Nephron progenitor cell (in vitro differentiated cells): ENCODE results near the gene MGAT5B.

ENCODE experiments used
- DNase-seq: peaks from one replicate; pipeline ENCODE4 v3.0.0; 2021
- H3K27ac Mint-ChIP-seq: 2 replicates; pipeline ENCODE4 v1.8.0; 2021; ENCODE audit warnings: mild to moderate bottlenecking, moderate library complexity, mixed read lengths
- H3K27me3 Mint-ChIP-seq: 2 replicates; pipeline ENCODE4 v1.8.0; 2021; ENCODE audit warnings: mild to moderate bottlenecking, low read depth, mixed read lengths; ENCODE audit not compliant: poor library complexity
- H3K36me3 Mint-ChIP-seq: 2 replicates; pipeline ENCODE4 v1.8.0; 2021; ENCODE audit warnings: low read depth, mixed read lengths
- H3K4me1 Mint-ChIP-seq: 2 replicates; pipeline ENCODE4 v1.8.0; 2021; ENCODE audit warnings: mixed read lengths
- H3K4me3 Mint-ChIP-seq: 2 replicates; pipeline ENCODE4 v1.8.0; 2021; ENCODE audit warnings: mild to moderate bottlenecking, moderate library complexity, mixed read lengths
- H3K9me3 Mint-ChIP-seq: 2 replicates; pipeline ENCODE4 v1.8.0; 2021; ENCODE audit warnings: mild to moderate bottlenecking, moderate library complexity, mixed read lengths
- CTCF ChIP-seq: fragments of 200-600 bp; sonication (generic); IDR thresholded peaks from 2 replicates; pipeline ENCODE4 v1.5.0; 2021; ENCODE audit warnings: antibody characterized with exemption

Gene MGAT5B

DNA sequence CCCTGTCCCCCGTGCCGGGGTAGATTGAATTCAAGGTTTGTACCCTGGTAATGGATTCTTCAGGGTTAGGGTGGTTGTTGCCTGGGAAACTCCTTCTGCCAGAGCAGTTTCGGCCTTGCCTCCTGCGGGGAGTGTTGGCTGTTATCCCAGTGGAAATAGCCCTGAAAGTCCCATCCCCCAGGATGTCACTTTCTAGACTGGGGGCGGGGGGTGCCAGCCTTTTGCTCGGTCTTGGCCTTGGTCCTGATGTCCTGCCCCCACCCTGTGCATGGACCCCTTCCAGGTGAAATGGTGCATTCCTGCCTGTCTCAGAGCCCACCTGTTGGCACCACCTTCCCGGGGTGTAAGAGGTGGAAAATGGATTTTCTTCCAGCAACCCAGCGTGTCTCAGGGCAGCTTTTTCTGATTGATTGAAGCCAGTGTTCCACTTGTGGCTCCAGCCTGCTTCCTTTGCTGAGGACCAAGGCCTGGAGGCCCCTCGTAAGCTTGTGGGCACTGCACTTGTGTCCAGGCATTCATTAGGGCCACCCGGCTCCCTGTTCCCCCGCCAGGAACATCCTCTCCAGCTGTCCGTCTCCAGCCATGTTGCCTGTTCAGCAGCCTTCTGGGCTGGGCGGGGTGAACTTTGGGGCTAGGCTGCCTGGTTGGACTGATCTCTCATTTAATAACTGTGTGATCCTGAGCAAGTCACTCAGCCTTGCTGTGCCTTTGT lies 25.6 kb downstream of the MGAT5B start:
- H3K9me3 Mint-ChIP-seq, result peaks cover 31% of the 10 kb centered on the region
- no peak overlapping the region for H3K27ac Mint-ChIP-seq
- peaks cover 16% of the 10 kb centered on the region for H3K27me3 Mint-ChIP-seq
- H3K36me3 Mint-ChIP-seq, result no peaks in the 10 kb centered on the region
- peaks cover 2% of the 10 kb centered on the region for H3K4me1 Mint-ChIP-seq
- no peak overlapping the region for H3K4me3 Mint-ChIP-seq
- no peak for TF ChIP-seq CTCF
- DNase-seq, result no peak

DNA sequence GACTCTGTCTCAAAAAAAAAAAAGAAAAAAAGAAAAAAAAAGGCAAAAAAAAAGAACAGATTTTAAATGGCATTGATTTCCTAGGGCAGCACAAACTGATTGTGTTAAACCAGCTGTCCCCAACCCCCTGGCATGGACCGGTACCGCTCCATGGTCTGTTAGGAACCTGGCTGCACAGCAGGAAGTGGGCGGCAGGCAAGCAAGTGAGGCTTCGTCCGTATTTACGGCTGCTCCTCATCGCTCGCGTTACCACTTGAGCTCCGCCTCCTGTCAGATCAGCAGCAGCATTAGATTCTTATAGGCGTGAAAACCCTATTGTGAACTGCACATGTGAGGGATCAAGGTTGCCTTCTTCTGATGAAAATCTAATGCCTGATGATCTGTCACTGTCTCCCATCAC lies 26.6 kb downstream of the MGAT5B start:
- H3K27ac Mint-ChIP-seq, result no peak overlapping the region

GRCh38 chr17:76897023-76897422 lies 28.8 kb downstream of the MGAT5B start:
- DNase-seq, result no peak
- H3K4me3 Mint-ChIP-seq, result no peak overlapping the region
- TF ChIP-seq CTCF, result no peak
- H3K9me3 Mint-ChIP-seq, result peaks cover 31% of the 10 kb centered on the region
- H3K36me3 Mint-ChIP-seq, result no peaks in the 10 kb centered on the region
- H3K27ac Mint-ChIP-seq, result no peak overlapping the region
- peaks cover 20% of the 10 kb centered on the region for H3K27me3 Mint-ChIP-seq
- no peaks in the 10 kb centered on the region for H3K4me1 Mint-ChIP-seq

More for the DNA sequence above, 26.6 kb downstream of the MGAT5B start:
- DNase-seq, result no peak
- Mint-ChIP-seq H3K9me3 (peaks cover 31% of the 10 kb centered on the region), H3K4me1 (no peaks in the 10 kb centered on the region), H3K36me3 (no peaks in the 10 kb centered on the region), H3K4me3 (no peak overlapping the region), H3K27me3 (peaks cover 20% of the 10 kb centered on the region)
- TF ChIP-seq CTCF, result no peak

DNA sequence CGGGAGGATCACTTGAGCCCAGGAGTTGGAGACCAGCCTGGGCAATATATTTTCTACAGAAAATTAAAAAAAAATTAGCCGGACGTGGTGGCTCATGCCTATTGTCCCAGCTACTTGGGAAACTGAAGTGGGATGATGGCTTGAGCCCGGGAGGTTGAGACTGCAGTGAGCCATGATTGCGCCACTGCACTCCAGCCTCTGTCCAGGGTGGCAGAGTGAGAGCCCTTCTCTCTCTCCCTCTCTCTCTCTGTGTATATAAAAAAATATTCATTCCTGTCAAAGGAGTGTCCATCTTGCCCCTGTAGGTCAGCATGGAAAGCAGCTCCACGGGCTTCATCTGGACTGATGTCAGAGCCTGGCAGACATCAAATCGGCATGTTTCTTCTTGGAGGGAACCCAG lies 31.2 kb downstream of the MGAT5B start:
- H3K27me3 Mint-ChIP-seq, result peaks cover 13% of the 10 kb centered on the region
- H3K36me3 Mint-ChIP-seq, result no peaks in the 10 kb centered on the region
- no peak overlapping the region for H3K27ac Mint-ChIP-seq
- H3K4me3 Mint-ChIP-seq, result no peak overlapping the region
- peaks cover 24% of the 10 kb centered on the region for H3K9me3 Mint-ChIP-seq
- no peaks in the 10 kb centered on the region for H3K4me1 Mint-ChIP-seq
- DNase-seq, result no peak
- no peak for TF ChIP-seq CTCF

- H3K27ac Mint-ChIP-seq, result no peak overlapping the region
Measured at GRCh38 chr17:76900723-76901122, 32.5 kb downstream of the MGAT5B start.

More at GRCh38 chr17:76900723-76901122, 32.5 kb downstream of the MGAT5B start:
- no peak for DNase-seq
- no peak for TF ChIP-seq CTCF
- Mint-ChIP-seq H3K27me3 (peaks cover 12% of the 10 kb centered on the region), H3K4me3 (no peak overlapping the region), H3K36me3 (no peaks in the 10 kb centered on the region), H3K4me1 (no peaks in the 10 kb centered on the region), H3K9me3 (peaks cover 11% of the 10 kb centered on the region)
